ENCODE measurements around the gene HAUS5. TPM values are rescaled to one million over a fixed set of nuclear protein-coding genes. Genes with fewer than 3 reads are reported as not detected.

HAUS5 gene
- total and polyA plus RNA-seq, 2 of the 8 experiments (the other 6 are each of a cell fraction or from before 2014, with no cell fraction given), result 13.8 to 25.7 TPM

- Histone ChIP-seq H3K9me3 (ENCODE audit: insufficient read depth in 2 of 2, low read depth in 1 of 2, low read length in 1 of 2) (peaks cover 0 to 2% of the 10 kb centered on the region in 2 experiments; a peak in 1 of 4 replicates), H2AK5ac (ENCODE audit: low read depth, low read length) (no peak overlapping the region), H3K9ac (replicated peaks in 1 of 4; ENCODE audit: extremely low read depth in 1 of 4, low read depth in 3 of 4, low read length in 3 of 4) (no peak overlapping the region), H2AFZ (ENCODE audit: low read length) (no peak overlapping the region), H3K79me2 (ENCODE audit: control insufficient read depth in 1 of 2, insufficient read depth in 2 of 2, low read length in 2 of 2) (no peaks in the 10 kb centered on the region), H2BK120ac (replicated peaks; ENCODE audit: low read depth, low read length) (no peak overlapping the region), H3K56ac (replicated peaks; ENCODE audit: insufficient read length, low read depth, low read length) (no peak overlapping the region), H2BK15ac (ENCODE audit: low read length) (no peak overlapping the region), H4K91ac (replicated peaks; ENCODE audit: insufficient read length, low read length) (no peak overlapping the region), H3K4me2 (ENCODE audit: insufficient read depth in 1 of 2, low read depth in 2 of 2, low read length in 2 of 2) (no peak overlapping the region), H3K36me3 (ENCODE audit: control insufficient read depth in 2 of 4, insufficient read depth in 4 of 4, low read length in 3 of 4) (peaks cover 7 to 45% (median 30%) of the 10 kb centered on the region in 4 experiments; a peak in 7 of 8 replicates), H4K5ac (ENCODE audit: insufficient read length, low read depth, low read length) (no peak overlapping the region), H4K8ac (ENCODE audit: extremely low read depth, insufficient read depth, low read length) (no peak overlapping the region), H3K23ac (ENCODE audit: insufficient read length) (no peak overlapping the region), H3K18ac (ENCODE audit: extremely low read depth, low read length) (no peak overlapping the region), H3K4me3 (ENCODE audit: extremely low read depth in 1 of 4, insufficient read depth in 2 of 4, low read depth in 3 of 4, low read length in 4 of 4) (no peak overlapping the region), H2BK5ac (ENCODE audit: low read depth, low read length) (no peak overlapping the region), H3K14ac (ENCODE audit: insufficient read length) (no peak overlapping the region), H2BK12ac (ENCODE audit: low read depth, low read length) (no peak overlapping the region), H4K20me1 (replicated peaks in 1 of 2; ENCODE audit: control insufficient read depth in 1 of 2, insufficient read depth in 2 of 2, low read length in 2 of 2) (peaks cover 0 to 14% of the 10 kb centered on the region in 2 experiments), H3K23me2 (ENCODE audit: low read depth, low read length) (no peaks in the 10 kb centered on the region), H3K4ac (replicated peaks; ENCODE audit: insufficient read length, low read depth, low read length) (no peak overlapping the region), H2BK20ac (ENCODE audit: low read length) (no peak overlapping the region), H3K79me1 (ENCODE audit: low read depth, low read length) (peaks cover 2% of the 10 kb centered on the region; the same call in 1 of the 2 replicates), H3K27ac (ENCODE audit: low read depth, low read length) (no peak overlapping the region), H3K27me3 (replicated peaks in 1 of 4; ENCODE audit: control insufficient read depth in 3 of 4, extremely low read depth in 1 of 4, insufficient read depth in 3 of 4, low read length in 3 of 4) (no peaks in the 10 kb centered on the region), H3K4me1 (replicated peaks in 1 of 4; ENCODE audit: control insufficient read depth in 3 of 4, insufficient read depth in 4 of 4, low read length in 3 of 4) (no peaks in the 10 kb centered on the region)
- WGBS, 2 experiments (ENCODE audit: extremely low coverage in 1 of 2, insufficient coverage in 1 of 2, insufficient read length in 1 of 2, insufficient replicate concordance in 2 of 2, low coverage in 1 of 2, low lambda C conversion rate in 2 of 2, missing lambda C conversion rate in 1 of 2), result 93% methylated on average over 15 of the region's 15 CpGs; no CpG with 5 or more reads in 1 of the 2 experiments
- ChIA-PET POLR2A (ENCODE audit: partially characterized antibody) (interaction anchor here (1.5 to 1.6 kb wide), 2 partner anchors 10 to 11 kb away, joined by 4 to 6 read pairs; partner anchors contain the start of gene COX6B1), CTCF (ENCODE audit: partially characterized antibody) (interaction anchor here (0.6 to 3.3 kb wide), 6 partner anchors 10 to 111 kb away, joined by 3 to 15 read pairs (median 6); partner anchors contain the start of gene COX6B1)
- FAIRE-seq (no peak), DNase-seq (ENCODE audit: low read depth in 1 of 2, low spot score in 2 of 2) (no peak)
- TF ChIP-seq ATF2 (IDR thresholded peaks at IDR 0.05; ENCODE audit: low read length) (no peak), CTCF (IDR thresholded peaks at IDR 0.05; ENCODE audit: control extremely low read depth in 1 of 3, insufficient read depth in 1 of 3, low read depth in 1 of 3, low read length in 3 of 3) (peak in 2 of 3 experiments; percentile 18 to 34; a peak in 2 of 4 replicates), RFX5 (IDR thresholded peaks at IDR 0.05; ENCODE audit: borderline replicate concordance, low read depth, low read length) (no peak), RAD21 (IDR thresholded peaks at IDR 0.05 in 1 of 2, conservative IDR thresholded peaks at IDR 0.05 in 1 of 2; ENCODE audit: low read depth in 2 of 2, low read length in 2 of 2) (peak in 1 of 2 experiments; percentile 2; a peak in 2 of 4 replicates)
Measured at GRCh38 chr19:35657904-35658700, 45.6 kb downstream of the HAUS5 start.
